Activated B cell treated with CpG ODN at 0.5 μM for 24 hours (primary cell): ENCODE data around the gene FADD. TPM values are rescaled to one million over a fixed set of nuclear protein-coding genes. Genes with fewer than 3 reads are reported as not detected.

Source experiments
- ATAC-seq: fragments of 200-7000 bp; cut with Tn5 transposase; one replicate; pipeline ENCODE4 v1.10.0; 2021; ENCODE audit warnings: low read depth, mild to moderate bottlenecking, moderate library complexity
- CTCF ChIA-PET: fragments of 350-600 bp; sonication (Branson Sonifier 250); formaldehyde crosslinking; loops from one replicate; lab custom pipeline; 2021; ENCODE audit warnings: antibody characterized with exemption; lab: Charles Lee
- POLR2A ChIA-PET: fragments of 350-600 bp; sonication (Branson Sonifier 250); formaldehyde crosslinking; loops from one replicate; lab custom pipeline; 2021; ENCODE audit warnings: antibody characterized with exemption; lab: Charles Lee
- DNase-seq: peaks from one replicate; pipeline ENCODE4 v3.0.0; 2022
- H3K27ac Mint-ChIP-seq: one replicate; pipeline ENCODE4 v1.8.0; 2020; ENCODE audit warnings: mixed read lengths
- H3K27me3 Mint-ChIP-seq: one replicate; pipeline ENCODE4 v1.8.0; 2021; ENCODE audit warnings: mixed read lengths
- H3K36me3 Mint-ChIP-seq: one replicate; pipeline ENCODE4 v1.8.0; 2021; ENCODE audit warnings: low read depth, mixed read lengths
- H3K4me1 Mint-ChIP-seq: one replicate; pipeline ENCODE4 v1.8.0; 2021; ENCODE audit warnings: mixed read lengths
- H3K4me3 Mint-ChIP-seq: one replicate; pipeline ENCODE4 v1.8.0; 2020; ENCODE audit warnings: mild to moderate bottlenecking, mixed read lengths
- H3K9me3 Mint-ChIP-seq: one replicate; pipeline ENCODE4 v1.8.0; 2020; ENCODE audit warnings: mixed read lengths
- intact Hi-C: fragments of 100-400 bp; cut with micrococcal nuclease; formaldehyde crosslinking; loops from one replicate; pipeline ENCODE4 v1.15.1; 2024
- total RNA-seq: library from RNA; stranded (reverse); gene quantifications from 2 replicates; pipeline ENCODE4 v1.2.3, GENCODE V29; 2022
- TF ChIP-seq, protein P1 (sequence below): fragments of 200-600 bp; IDR thresholded peaks from one replicate; pipeline ENCODE4 v1.8.0; 2022; ENCODE audit warnings: antibody characterized with exemption, mild to moderate bottlenecking

Gene FADD
- total RNA-seq, 1 donor from 2014 or later = 31.2 TPM

DNA sequence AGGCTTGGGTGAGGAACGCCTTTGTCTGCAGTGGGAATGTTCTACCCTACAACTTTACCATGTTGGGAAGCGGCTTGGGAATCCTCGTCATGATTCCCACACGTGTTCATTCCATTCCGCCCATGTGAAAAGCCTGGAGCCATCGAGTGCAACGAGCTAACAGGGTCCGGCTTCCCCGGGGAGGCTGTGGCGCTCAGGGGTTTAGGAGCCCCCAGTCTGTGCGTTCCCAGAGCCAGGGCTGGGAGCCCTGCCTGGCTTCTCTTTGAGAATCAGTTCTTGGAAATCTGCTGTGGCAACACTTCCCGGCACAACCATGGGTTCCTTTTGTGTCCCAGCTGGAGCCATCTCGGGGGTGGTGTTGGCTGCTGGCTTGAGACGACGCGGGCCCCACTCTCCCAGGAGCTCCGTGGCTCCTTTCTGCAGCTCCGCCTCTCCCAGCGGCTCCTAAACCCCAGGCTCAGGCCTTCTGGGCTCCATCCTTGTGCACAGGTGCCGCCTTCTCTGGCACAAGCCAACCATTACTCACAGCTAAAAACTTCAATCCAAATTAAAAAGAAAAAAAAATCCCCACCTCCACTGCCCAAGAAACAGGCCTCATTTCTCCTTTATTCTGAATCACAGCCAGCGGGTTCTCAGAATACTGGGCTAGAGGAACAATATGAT is 48.7 kb downstream of the FADD start:
- CTCF ChIA-PET = no interaction called here
- Mint-ChIP-seq H3K27ac (no peak overlapping the region), H3K4me1 (peaks cover 4% of the 10 kb centered on the region), H3K4me3 (no peak overlapping the region), H3K27me3 (peaks cover 1% of the 10 kb centered on the region), H3K36me3 (no peaks in the 10 kb centered on the region), H3K9me3 (no peaks in the 10 kb centered on the region)
- intact Hi-C loops = no loop called here
- TF ChIP-seq, protein P1, sequence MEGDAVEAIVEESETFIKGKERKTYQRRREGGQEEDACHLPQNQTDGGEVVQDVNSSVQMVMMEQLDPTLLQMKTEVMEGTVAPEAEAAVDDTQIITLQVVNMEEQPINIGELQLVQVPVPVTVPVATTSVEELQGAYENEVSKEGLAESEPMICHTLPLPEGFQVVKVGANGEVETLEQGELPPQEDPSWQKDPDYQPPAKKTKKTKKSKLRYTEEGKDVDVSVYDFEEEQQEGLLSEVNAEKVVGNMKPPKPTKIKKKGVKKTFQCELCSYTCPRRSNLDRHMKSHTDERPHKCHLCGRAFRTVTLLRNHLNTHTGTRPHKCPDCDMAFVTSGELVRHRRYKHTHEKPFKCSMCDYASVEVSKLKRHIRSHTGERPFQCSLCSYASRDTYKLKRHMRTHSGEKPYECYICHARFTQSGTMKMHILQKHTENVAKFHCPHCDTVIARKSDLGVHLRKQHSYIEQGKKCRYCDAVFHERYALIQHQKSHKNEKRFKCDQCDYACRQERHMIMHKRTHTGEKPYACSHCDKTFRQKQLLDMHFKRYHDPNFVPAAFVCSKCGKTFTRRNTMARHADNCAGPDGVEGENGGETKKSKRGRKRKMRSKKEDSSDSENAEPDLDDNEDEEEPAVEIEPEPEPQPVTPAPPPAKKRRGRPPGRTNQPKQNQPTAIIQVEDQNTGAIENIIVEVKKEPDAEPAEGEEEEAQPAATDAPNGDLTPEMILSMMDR = no peak
- ATAC-seq (no peak), DNase-seq (no peak)
- POLR2A ChIA-PET = no interaction called here

DNA sequence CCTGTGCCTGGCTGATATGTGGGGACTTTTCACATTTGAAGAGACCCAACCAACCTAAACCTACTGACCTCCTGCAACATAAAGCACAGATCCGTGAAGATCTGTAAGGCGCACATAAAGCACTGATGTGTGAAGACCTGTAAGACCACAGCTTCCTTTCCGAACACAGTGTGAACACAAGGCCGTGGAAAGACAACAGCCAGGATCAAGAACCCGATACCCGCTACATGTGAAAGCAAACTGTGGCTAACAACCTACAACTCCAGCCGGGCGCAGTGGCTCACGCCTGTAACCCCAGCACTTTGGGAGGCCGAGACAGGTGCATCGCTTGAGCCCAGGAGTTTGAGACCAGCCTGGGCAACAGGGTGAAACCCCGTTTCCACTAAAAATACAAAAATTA is 49.7 kb downstream of the FADD start:
- TF ChIP-seq, protein P1 = no peak
- Mint-ChIP-seq H3K27ac (no peak overlapping the region), H3K9me3 (no peaks in the 10 kb centered on the region), H3K4me3 (no peak overlapping the region), H3K4me1 (peaks cover 4% of the 10 kb centered on the region), H3K36me3 (no peaks in the 10 kb centered on the region), H3K27me3 (peaks cover 1% of the 10 kb centered on the region)
- DNase-seq (no peak), ATAC-seq (no peak)
- ChIA-PET POLR2A (no interaction called here), CTCF (no interaction called here)
- intact Hi-C loops = no loop called here

DNA sequence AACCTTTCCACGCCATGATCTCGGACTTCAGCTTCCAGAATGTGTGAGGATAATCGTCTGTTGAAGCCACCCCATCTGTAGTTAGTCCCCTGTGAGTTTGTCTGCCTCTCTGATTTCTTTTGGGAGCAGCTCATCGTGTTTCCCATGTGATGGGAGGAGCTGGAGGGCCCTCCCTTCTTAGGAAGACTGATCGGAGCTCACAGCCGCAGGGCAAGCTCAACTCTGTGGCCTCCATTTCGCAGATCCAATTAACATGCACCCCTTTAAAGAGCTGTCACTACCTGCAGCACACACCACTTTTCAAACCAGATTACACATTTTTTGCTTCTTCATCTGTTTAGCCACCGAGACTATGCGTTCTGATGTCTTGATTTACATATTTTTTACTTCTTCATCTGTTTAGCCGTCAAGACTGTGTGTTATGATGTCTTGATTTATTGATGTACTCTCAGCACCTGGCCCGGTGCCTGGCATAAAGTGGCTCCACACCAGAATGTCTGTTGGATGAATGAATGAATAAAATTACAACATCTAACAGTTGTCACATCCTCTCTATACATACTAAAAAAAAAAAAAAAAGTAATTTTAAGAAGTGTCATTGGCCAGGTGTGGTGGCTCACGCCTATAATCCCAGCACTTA is 52.5 kb downstream of the FADD start:
- TF ChIP-seq, protein P1 = no peak
- intact Hi-C loops = no loop called here
- peaks cover 1% of the 10 kb centered on the region for H3K27me3 Mint-ChIP-seq
- H3K4me1 Mint-ChIP-seq = peaks cover 4% of the 10 kb centered on the region
- POLR2A ChIA-PET = no interaction called here
- H3K4me3 Mint-ChIP-seq = no peak overlapping the region
- no peaks in the 10 kb centered on the region for H3K9me3 Mint-ChIP-seq
- ATAC-seq (no peak), DNase-seq (no peak)
- no peak overlapping the region for H3K27ac Mint-ChIP-seq
- no peaks in the 10 kb centered on the region for H3K36me3 Mint-ChIP-seq
- CTCF ChIA-PET = no interaction called here

Other genes starting within 250 kb of the FADD start
- not detected in 2 replicates for gene ANO1, start 125.0 kb upstream of the FADD start, total RNA-seq
- 52.3 and 53.3 TPM in 2 replicates for gene PPFIA1, start 67.4 kb downstream of the FADD start, total RNA-seq
- gene CTTN, start 195.2 kb downstream of the FADD start, total RNA-seq = 1.1 TPM in 2 replicates